Urinary bladder (tissue), 4 donors: ENCODE measurements around the gene DNAI4. TPM values are rescaled to one million over a fixed set of nuclear protein-coding genes. Genes with fewer than 3 reads are reported as not detected.

Experiments
- DNase-seq: peaks from one replicate; pipeline ENCODE4 v3.0.0-alpha.2; 2015; ENCODE audit errors: extremely low spot score
- H3K27ac ChIP-seq: one replicate; pipeline ENCODE4 v1.5.1; 2013; ENCODE audit warnings: low read depth, mild to moderate bottlenecking, moderate library complexity
- H3K36me3 ChIP-seq: one replicate; pipeline ENCODE4 v1.6.1; 2013; ENCODE audit warnings: mild to moderate bottlenecking, moderate library complexity; ENCODE audit not compliant: insufficient read depth
- H3K4me1 ChIP-seq: one replicate; pipeline ENCODE4 v1.6.1; 2013; ENCODE audit warnings: mild to moderate bottlenecking, moderate library complexity; ENCODE audit not compliant: insufficient read depth
- H3K4me3 ChIP-seq: one replicate; pipeline ENCODE4 v1.5.1; 2013; ENCODE audit warnings: low read depth, low read length
- WGBS: extraction: QIAGEN DNeasy Blood & Tissue Kit; methylation state at CpG from one replicate; pipeline ENCODE4 v1.1.7; 2013; 5-methylcytosine and 5-hydroxymethylcytosine counted together
- polyA plus RNA-seq: library from polyadenylated mRNA; stranded (reverse); fragments of 200-250 nt; gene quantifications from one replicate; pipeline ENCODE4 v1.2.3, GENCODE V29; 2013
- total RNA-seq: library from RNA; depleted of rRNA; stranded (reverse); fragments of >200 nt; gene quantifications from one replicate; pipeline ENCODE4 v1.2.3, GENCODE V29; 2014
- donor health status: healthy with polysubstance abuse.
- donor health status: healthy.

Gene DNAI4
- total and polyA plus RNA-seq, 2 donors: 1.7 to 43.6 TPM

- H3K4me1 ChIP-seq: no peaks in the 10 kb centered on the region
- 79% methylated on average over 2 of the region's 2 CpGs for WGBS
- no peaks in the 10 kb centered on the region for H3K36me3 ChIP-seq
- no peak overlapping the region for H3K27ac ChIP-seq
- no peak for DNase-seq
- H3K4me3 ChIP-seq: no peak overlapping the region
Measured at GRCh38 chr1:66779475-66780078, 145.1 kb downstream of the DNAI4 start.

- DNase-seq: no peak
- H3K4me1 ChIP-seq: no peaks in the 10 kb centered on the region
- H3K27ac ChIP-seq: no peak overlapping the region
- H3K36me3 ChIP-seq: no peaks in the 10 kb centered on the region
- no peak overlapping the region for H3K4me3 ChIP-seq
- WGBS: 75% methylated on average over 4 of the region's 4 CpGs
Measured at GRCh38 chr1:66778969-66779368, 145.7 kb downstream of the DNAI4 start.

DNA sequence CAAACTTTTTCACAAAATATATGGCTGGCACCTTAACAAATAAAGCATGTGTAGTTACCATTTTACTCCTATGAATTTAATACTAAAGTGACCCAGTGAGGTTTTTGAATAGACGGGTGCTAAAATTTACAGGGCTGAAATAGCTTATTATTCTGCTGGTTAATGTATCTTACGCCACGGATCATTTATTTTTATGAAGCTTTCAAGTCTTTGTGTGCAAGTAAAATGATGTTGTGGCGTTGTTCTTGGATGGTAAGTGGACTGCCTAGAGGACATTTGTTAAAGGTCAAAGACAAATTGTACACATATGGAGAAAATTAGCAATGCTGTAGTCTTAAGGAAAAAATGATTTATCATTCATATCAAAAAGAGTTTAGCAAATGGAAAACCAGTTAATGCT is 146.4 kb downstream of the DNAI4 start:
- Histone ChIP-seq H3K4me1 (no peaks in the 10 kb centered on the region), H3K4me3 (no peak overlapping the region), H3K36me3 (no peaks in the 10 kb centered on the region), H3K27ac (no peak overlapping the region)
- DNase-seq: no peak
- WGBS: 62% methylated on average over 4 of the region's 4 CpGs

DNA sequence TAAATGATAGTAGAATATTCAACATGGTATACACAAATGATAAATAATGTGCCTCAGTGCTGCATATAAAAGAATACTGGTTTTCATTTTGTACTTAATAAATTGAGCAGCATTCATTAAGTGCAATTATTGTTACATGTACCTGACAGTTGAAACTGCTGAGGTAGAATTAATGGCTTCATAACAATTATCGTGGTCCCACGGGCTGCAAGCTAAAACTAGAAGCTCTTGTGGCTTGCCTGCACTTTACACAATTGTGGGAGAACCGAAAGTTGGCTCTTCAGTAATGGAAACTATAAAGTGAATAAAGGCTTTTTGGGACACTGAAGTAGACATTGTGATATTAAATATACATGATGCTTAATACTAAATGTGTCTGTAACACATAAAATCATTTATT is 146.8 kb downstream of the DNAI4 start:
- Histone ChIP-seq H3K27ac (no peak overlapping the region), H3K4me1 (no peaks in the 10 kb centered on the region), H3K4me3 (no peak overlapping the region), H3K36me3 (no peaks in the 10 kb centered on the region)
- no peak for DNase-seq
- WGBS: 71% methylated on average over 3 of the region's 3 CpGs

- Histone ChIP-seq H3K4me1 (no peaks in the 10 kb centered on the region), H3K4me3 (no peak overlapping the region), H3K36me3 (no peaks in the 10 kb centered on the region), H3K27ac (no peak overlapping the region)
- WGBS: 78% methylated on average over 3 of the region's 3 CpGs
- no peak for DNase-seq
Measured at GRCh38 chr1:66775646-66776045, 149.0 kb downstream of the DNAI4 start.

DNA sequence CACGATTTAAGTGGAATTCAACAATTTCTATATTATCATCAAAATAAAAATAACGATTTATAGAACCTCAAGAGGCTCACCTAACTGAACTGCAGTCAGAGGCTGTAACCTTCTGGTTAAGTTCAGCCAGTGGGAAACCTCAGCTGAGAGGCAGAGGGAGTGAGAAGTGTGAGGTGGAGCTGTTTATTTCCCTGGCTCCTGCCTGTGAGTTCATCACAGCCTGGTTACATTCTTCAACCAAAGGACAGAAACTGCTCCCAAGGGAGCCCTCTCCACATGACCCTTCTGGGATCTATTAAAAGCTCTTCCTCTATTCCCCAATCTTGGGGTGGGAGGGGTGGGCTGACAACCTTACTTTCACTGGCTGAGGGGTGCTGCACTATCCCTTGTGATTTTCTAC is 150.2 kb downstream of the DNAI4 start:
- Histone ChIP-seq H3K36me3 (no peaks in the 10 kb centered on the region), H3K4me1 (no peaks in the 10 kb centered on the region), H3K27ac (no peak overlapping the region), H3K4me3 (no peak overlapping the region)
- DNase-seq: no peak
- WGBS: 78% methylated on average over 2 of the region's 2 CpGs

GRCh38 chr1:66773227-66773626 is 151.4 kb downstream of the DNAI4 start:
- no peak for DNase-seq
- WGBS: 98% methylated on average over 2 of the region's 2 CpGs
- Histone ChIP-seq H3K36me3 (no peaks in the 10 kb centered on the region), H3K4me1 (no peaks in the 10 kb centered on the region), H3K27ac (no peak overlapping the region), H3K4me3 (no peak overlapping the region)

DNA sequence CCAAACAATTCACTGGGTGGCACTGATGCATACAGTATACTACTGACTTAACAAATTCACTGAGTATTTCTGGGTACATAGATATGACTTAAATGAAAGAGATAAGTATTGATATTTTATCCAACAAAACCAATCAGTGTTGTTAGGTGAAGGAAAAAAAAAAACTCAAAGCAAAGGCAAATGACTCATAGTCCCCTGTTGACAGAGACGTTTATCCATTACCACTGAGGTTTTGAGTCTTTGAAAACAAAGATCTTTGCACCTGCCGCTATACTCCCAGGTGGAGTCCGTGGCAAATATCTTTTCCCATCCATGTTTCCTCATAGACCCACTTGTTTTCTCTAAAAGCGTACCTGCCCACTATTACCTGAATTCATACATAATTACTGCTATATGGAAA is 154.0 kb downstream of the DNAI4 start:
- Histone ChIP-seq H3K27ac (no peak overlapping the region), H3K36me3 (no peaks in the 10 kb centered on the region), H3K4me1 (no peaks in the 10 kb centered on the region), H3K4me3 (no peak overlapping the region)
- 87% methylated on average over 4 of the region's 4 CpGs for WGBS
- no peak for DNase-seq

GRCh38 chr1:66770240-66770639 is 154.4 kb downstream of the DNAI4 start:
- 96% methylated on average over 2 of the region's 2 CpGs for WGBS
- no peak overlapping the region for H3K27ac ChIP-seq
- no peak for DNase-seq
- no peaks in the 10 kb centered on the region for H3K4me1 ChIP-seq
- H3K4me3 ChIP-seq: no peak overlapping the region
- H3K36me3 ChIP-seq: no peaks in the 10 kb centered on the region

GRCh38 chr1:66769512-66770229 is 155.0 kb downstream of the DNAI4 start:
- 86% methylated on average over 7 of the region's 7 CpGs for WGBS

DNA sequence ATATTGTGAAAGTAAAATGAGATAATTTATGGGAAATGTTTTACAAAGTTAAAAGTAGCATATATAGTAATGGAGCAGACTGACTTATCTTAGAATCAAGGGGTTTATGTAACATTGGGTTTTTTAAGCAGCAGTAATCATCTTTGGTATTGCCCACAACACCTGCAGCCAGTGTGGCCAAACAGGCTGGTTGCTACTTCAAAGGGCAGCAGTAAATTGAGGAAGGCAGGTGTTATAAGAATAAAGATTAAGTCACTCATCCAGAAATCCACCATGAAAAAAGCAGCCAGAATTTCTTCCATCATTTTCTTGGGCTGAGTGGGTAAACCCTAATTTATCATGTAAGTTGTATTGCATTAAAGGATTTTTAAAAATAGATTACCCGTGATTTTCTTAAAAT is 155.7 kb downstream of the DNAI4 start:
- 94% methylated on average over 1 of the region's 1 CpG for WGBS
- Histone ChIP-seq H3K27ac (no peak overlapping the region), H3K4me1 (no peaks in the 10 kb centered on the region), H3K4me3 (no peak overlapping the region), H3K36me3 (no peaks in the 10 kb centered on the region)
- no peak for DNase-seq

More at GRCh38 chr1:66769512-66770229, 155.0 kb downstream of the DNAI4 start:
- no peak for DNase-seq
- no peaks in the 10 kb centered on the region for H3K4me1 ChIP-seq
- no peak overlapping the region for H3K4me3 ChIP-seq
- no peaks in the 10 kb centered on the region for H3K36me3 ChIP-seq
- no peak overlapping the region for H3K27ac ChIP-seq

GRCh38 chr1:66767626-66768025 is 157.0 kb downstream of the DNAI4 start:
- no peak for DNase-seq
- no peaks in the 10 kb centered on the region for H3K4me1 ChIP-seq

DNA sequence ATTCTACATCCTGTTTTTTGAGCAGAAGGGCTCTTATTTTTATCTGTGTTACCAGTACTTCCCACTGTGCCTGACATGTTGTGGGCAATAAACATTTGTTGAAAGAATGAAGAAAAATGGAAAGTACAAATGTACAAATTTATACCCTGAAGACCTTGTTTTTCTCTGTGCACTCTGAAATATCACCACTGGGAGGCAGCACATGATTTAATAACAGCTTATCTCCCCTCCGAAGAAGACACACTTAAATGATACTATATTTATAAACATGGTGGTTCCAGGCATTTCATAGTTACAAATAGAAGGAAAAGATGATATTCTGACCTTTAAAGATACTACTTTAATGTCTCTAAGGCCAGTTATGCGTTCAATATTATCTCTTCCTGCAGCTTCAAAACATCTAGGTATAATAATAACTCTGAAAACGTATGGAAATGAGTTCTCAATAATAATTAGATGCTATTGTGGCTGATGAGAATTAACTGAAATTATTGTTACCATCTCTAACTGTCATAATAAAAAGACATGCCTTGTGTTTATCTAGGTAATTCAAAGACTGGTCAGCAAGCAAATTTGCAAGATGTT is 159.6 kb downstream of the DNAI4 start:
- H3K36me3 ChIP-seq: no peaks in the 10 kb centered on the region
- H3K27ac ChIP-seq: no peak overlapping the region
- no peaks in the 10 kb centered on the region for H3K4me1 ChIP-seq
- H3K4me3 ChIP-seq: no peak overlapping the region
- WGBS: 19% methylated on average over 3 of the region's 3 CpGs
- no peak for DNase-seq

More at GRCh38 chr1:66767626-66768025, 157.0 kb downstream of the DNAI4 start:
- H3K4me3 ChIP-seq: no peak overlapping the region
- H3K27ac ChIP-seq: no peak overlapping the region
- no peaks in the 10 kb centered on the region for H3K36me3 ChIP-seq
